Testis (tissue), 3 donors: ENCODE measurements around the gene NDUFA1. TPM values are rescaled to one million over a fixed set of nuclear protein-coding genes. Genes with fewer than 3 reads are reported as not detected.
A peak's percentile ranks its signal among the peaks of the same experiment; 100 is the strongest.

Source experiments
- DNase-seq: peaks from one replicate; pipeline ENCODE4 v3.0.0-alpha.2; 2019
- H3K27ac ChIP-seq, 2 donors: fragments of 200-600 bp; sonication (generic); one replicate each; pipeline ENCODE4 v1.5.1; 2019
- H3K27me3 ChIP-seq: fragments of 200-600 bp; sonication (generic); one replicate; pipeline ENCODE4 v1.5.1; 2019
- H3K36me3 ChIP-seq: fragments of 200-600 bp; sonication (generic); one replicate; pipeline ENCODE4 v1.5.1; 2017; ENCODE audit warnings: low read depth; ENCODE audit errors: missing control alignments
- H3K4me1 ChIP-seq: fragments of 200-600 bp; sonication (generic); one replicate; pipeline ENCODE4 v1.5.1; 2019
- H3K4me3 ChIP-seq, 2 donors: fragments of 200-600 bp; sonication (generic); one replicate each; pipeline ENCODE4 v1.5.1; 2017 to 2019
- H3K9me3 ChIP-seq: fragments of 200-600 bp; sonication (generic); one replicate; pipeline ENCODE4 v1.5.1; 2017
- CTCF ChIP-seq, 3 experiments: fragments of 450-650 bp in 2 of 3; fragments of 200-600 bp in 1 of 3; sonication (generic) in 1 of 3; IDR thresholded peaks; one replicate each; pipeline ENCODE4 v1.5.1; 2016 to 2019; ENCODE audit warnings: antibody characterized with exemption in 3 of 3, mild to moderate bottlenecking in 2 of 3, moderate library complexity in 1 of 3
- POLR2A ChIP-seq: fragments of 450-650 bp; IDR thresholded peaks from one replicate; pipeline ENCODE4 v1.6.1; 2017; ENCODE audit warnings: antibody characterized with exemption, mild to moderate bottlenecking, moderate library complexity
- WGBS, 2 donors: methylation state at CpG; one replicate each; pipeline ENCODE4 v1.1.5; 2018; 5-methylcytosine and 5-hydroxymethylcytosine counted together
- intact Hi-C: fragments of 100-400 bp; cut with DNase I; formaldehyde crosslinking; loops from one replicate; pipeline ENCODE4 v1.15.1; 2023; ENCODE audit warnings: low total_unique reads
- polyA plus RNA-seq: library from polyadenylated mRNA; stranded (reverse); fragments of 350-450 nt; fragmentation: Illumina TruSeq; extraction: RNeasy Lipid Tissue Mini Kit (QIAGEN cat#74804); gene quantifications from one replicate; pipeline ENCODE4 v1.2.3, GENCODE V29; 2014; ENCODE audit warnings: low read depth, low replicate concordance; ENCODE audit not compliant: insufficient read depth
- total RNA-seq, 2 donors: library from RNA; depleted of rRNA; stranded (reverse); fragments of >200 nt; gene quantifications; one replicate each; pipeline ENCODE4 v1.2.3, GENCODE V29; 2016

The NDUFA1 gene
- total and polyA plus RNA-seq, 3 donors from 2014 or later = 36.6 to 74.8 (median 41.0) TPM

- H3K36me3 ChIP-seq = no peaks in the 10 kb centered on the region
- TF ChIP-seq CTCF (IDR thresholded peaks at IDR 0.05) = no peak
- TF ChIP-seq POLR2A = no peak
- H3K9me3 ChIP-seq = no peaks in the 10 kb centered on the region
- H3K4me3 ChIP-seq = peak within 1 kb of the TSS; percentile 59 to 73
- no peaks in the 10 kb centered on the region for H3K27me3 ChIP-seq
- DNase-seq = peak; percentile 97
- peak within 1 kb of the TSS; percentile 62 to 92 for H3K27ac ChIP-seq
- intact Hi-C loops = no loop called here
- 0 to 1% methylated on average over 48 to 53 of the region's 54 CpGs for WGBS, 2 donors
- H3K4me1 ChIP-seq = no peaks in the 10 kb centered on the region
Observed at GRCh38 chrX:119852382-119853353, 19.0 kb upstream of the NDUFA1 start, which contains the start of gene UPF3B. UPF3B (minus strand) TSS chrX:119852963; CDS start chrX:119852928, 35 bp downstream.

GRCh38 chrX:119853444-119853843 lies 18.2 kb upstream of the NDUFA1 start:
- WGBS, 2 donors = 8 to 14% methylated on average over 10 of the region's 10 CpGs
- peak; percentile 19 for DNase-seq
- no peaks in the 10 kb centered on the region for H3K36me3 ChIP-seq
- no peaks in the 10 kb centered on the region for H3K9me3 ChIP-seq
- peak overlapping the region; percentile 59 to 73 for H3K4me3 ChIP-seq
- H3K4me1 ChIP-seq = no peaks in the 10 kb centered on the region
- intact Hi-C loops = no loop called here
- H3K27me3 ChIP-seq = no peaks in the 10 kb centered on the region
- peak overlapping the region in 1 of 2 donors; percentile 92 for H3K27ac ChIP-seq
- TF ChIP-seq CTCF (IDR thresholded peaks at IDR 0.05) = no peak

- H3K4me1 ChIP-seq = no peaks in the 10 kb centered on the region
- no peaks in the 10 kb centered on the region for H3K9me3 ChIP-seq
- H3K27me3 ChIP-seq = no peaks in the 10 kb centered on the region
- peak overlapping the region; percentile 60 to 83 for H3K4me3 ChIP-seq
- peak overlapping the region; percentile 86 to 87 for H3K27ac ChIP-seq
- TF ChIP-seq POLR2A (no peak), CTCF (IDR thresholded peaks at IDR 0.05) (no peak)
- WGBS, 2 donors = 2% methylated on average over 23 to 25 of the region's 25 CpGs
- intact Hi-C loops = no loop called here
- peak; percentile 33 for DNase-seq
- H3K36me3 ChIP-seq = no peaks in the 10 kb centered on the region
Observed at GRCh38 chrX:119870626-119871131, 953 bp upstream of the NDUFA1 start.

GRCh38 chrX:119871245-119871598 lies 410 bp upstream of the NDUFA1 start:
- Histone ChIP-seq H3K27me3 (no peaks in the 10 kb centered on the region), H3K27ac (peak overlapping the region; percentile 86 to 87), H3K4me3 (peak overlapping the region; percentile 60 to 83), H3K9me3 (no peaks in the 10 kb centered on the region), H3K36me3 (no peaks in the 10 kb centered on the region), H3K4me1 (no peaks in the 10 kb centered on the region)
- TF ChIP-seq POLR2A (no peak), CTCF (IDR thresholded peaks at IDR 0.05) (no peak)
- intact Hi-C loops = no loop called here
- WGBS, 2 donors = 1% methylated on average over 10 of the region's 26 CpGs; no CpG with 5 or more reads in 1 of the 2 donors
- DNase-seq = no peak
